HG03469 (cell line): Measurements from ENCODE around the gene PRR12.

Source experiments
- ATAC-seq: cut with Tn5 transposase; IDR thresholded peaks from one replicate; pipeline ENCODE4 v1.9.1; 2021; ENCODE audit warnings: mild to moderate bottlenecking, moderate library complexity, moderate number of reproducible peaks; ENCODE audit not compliant: unreplicated experiment

PRR12 gene

GRCh38 chr19:49641688-49642491 lies 50.9 kb downstream of the PRR12 start, which contains the start of gene SCAF1:
Gene SCAF1 (plus strand): TSS chr19:49642209. CDS start chr19:49645027, 2,818 bp downstream.
- ATAC-seq, result peak; percentile 37

GRCh38 chr19:49642492-49643035 lies 51.6 kb downstream of the PRR12 start:
- ATAC-seq, result no peak

- no peak for ATAC-seq
Measured at GRCh38 chr19:49643466-49643865, 52.5 kb downstream of the PRR12 start.

GRCh38 chr19:49645592-49645991 lies 54.6 kb downstream of the PRR12 start:
- ATAC-seq, result no peak

- ATAC-seq, result no peak
Measured at GRCh38 chr19:49645995-49646394, 55.0 kb downstream of the PRR12 start.

- no peak for ATAC-seq
Measured at GRCh38 chr19:49646586-49646985, 55.6 kb downstream of the PRR12 start.

GRCh38 chr19:49651029-49651819 lies 60.2 kb downstream of the PRR12 start:
- ATAC-seq, result no peak

- no peak for ATAC-seq
Measured at GRCh38 chr19:49651820-49652550, 61.0 kb downstream of the PRR12 start.

- no peak for ATAC-seq
Measured at GRCh38 chr19:49652551-49653465, 61.8 kb downstream of the PRR12 start.

GRCh38 chr19:49653466-49653806 lies 62.5 kb downstream of the PRR12 start:
- ATAC-seq, result no peak

GRCh38 chr19:49654581-49654980 lies 63.6 kb downstream of the PRR12 start:
- no peak for ATAC-seq

GRCh38 chr19:49655570-49656455 lies 64.8 kb downstream of the PRR12 start:
- no peak for ATAC-seq

GRCh38 chr19:49656456-49657109 lies 65.6 kb downstream of the PRR12 start:
- ATAC-seq, result no peak

GRCh38 chr19:49657493-49658138 lies 66.6 kb downstream of the PRR12 start:
- ATAC-seq, result no peak

GRCh38 chr19:49658139-49658517 lies 67.1 kb downstream of the PRR12 start:
- ATAC-seq, result no peak

GRCh38 chr19:49658566-49659442 lies 67.8 kb downstream of the PRR12 start:
- ATAC-seq, result no peak

GRCh38 chr19:49660338-49660961 lies 69.5 kb downstream of the PRR12 start:
- no peak for ATAC-seq
